HPDE6-E6E7 (cell line): ENCODE data around the gene CAMSAP1.

Source experiments
- DNase-seq: peaks from one replicate; pipeline ENCODE4 v3.0.0; 2011; ENCODE audit warnings: missing footprints; ENCODE audit errors: extremely low spot score

The CAMSAP1 gene

GRCh38 chr9:135761150-135761844 lies 146.0 kb downstream of the CAMSAP1 start:
- no peak for DNase-seq

- no peak for DNase-seq
Observed at GRCh38 chr9:135760465-135760864, 146.9 kb downstream of the CAMSAP1 start.

- DNase-seq = no peak
Observed at GRCh38 chr9:135759676-135760300, 147.6 kb downstream of the CAMSAP1 start.

- DNase-seq = no peak
Observed at GRCh38 chr9:135758870-135759269, 148.5 kb downstream of the CAMSAP1 start.
